KMS-11 (cell line): ENCODE measurements around the gene MYL5.

Source experiments
- H2AFZ ChIP-seq: fragments of 200-600 bp; sonication (generic); 2 replicates; pipeline ENCODE4 v1.6.1; 2016; ENCODE audit warnings: antibody characterized with exemption, mixed run types, low read depth
- H3K27ac ChIP-seq: fragments of 200-600 bp; sonication (generic); 2 replicates; pipeline ENCODE4 v1.6.1; 2016; ENCODE audit warnings: mild to moderate bottlenecking, mixed run types
- H3K27me3 ChIP-seq: fragments of 200-600 bp; sonication (generic); 2 replicates; pipeline ENCODE4 v1.6.1; 2017; ENCODE audit warnings: mild to moderate bottlenecking, low read depth, mixed run types, moderate library complexity; ENCODE audit not compliant: insufficient read depth
- H3K36me3 ChIP-seq: fragments of 200-600 bp; sonication (generic); 2 replicates; pipeline ENCODE4 v1.6.1; 2017; ENCODE audit warnings: mild to moderate bottlenecking, mixed run types; ENCODE audit not compliant: insufficient read depth
- H3K4me1 ChIP-seq: fragments of 200-600 bp; sonication (generic); 2 replicates; pipeline ENCODE4 v1.6.1; 2016; ENCODE audit warnings: mild to moderate bottlenecking, low read depth, mixed run types; ENCODE audit not compliant: poor library complexity, severe bottlenecking
- H3K4me2 ChIP-seq: fragments of 200-600 bp; sonication (generic); 2 replicates; pipeline ENCODE4 v1.7.0; 2016; ENCODE audit warnings: mild to moderate bottlenecking, mixed run types
- H3K4me3 ChIP-seq: fragments of 200-600 bp; sonication (generic); IDR thresholded peaks from 2 replicates; pipeline ENCODE4 v1.6.1; 2017; ENCODE audit warnings: low read depth, low read length, mixed read lengths; ENCODE audit not compliant: insufficient read depth
- H3K79me2 ChIP-seq: fragments of 200-600 bp; sonication (generic); 2 replicates; pipeline ENCODE4 v1.6.1; 2016; ENCODE audit warnings: low read depth, mixed run types; ENCODE audit not compliant: insufficient read depth
- H3K9ac ChIP-seq: fragments of 200-600 bp; sonication (generic); 2 replicates; pipeline ENCODE4 v1.6.1; 2016; ENCODE audit warnings: mild to moderate bottlenecking, mixed run types
- H4K20me1 ChIP-seq: fragments of 200-600 bp; sonication (generic); 2 replicates; pipeline ENCODE4 v1.6.1; 2016; ENCODE audit warnings: mild to moderate bottlenecking, mixed run types; ENCODE audit not compliant: insufficient read depth
- TF ChIP-seq, protein P1 (sequence below): fragments of 200-600 bp; sonication (generic); conservative IDR thresholded peaks from 2 replicates; pipeline ENCODE4 v1.6.1; 2017; ENCODE audit warnings: low read depth, mild to moderate bottlenecking, antibody characterized with exemption, low read length, moderate library complexity, mixed read lengths

The MYL5 gene

GRCh38 chr4:684623-685327 lies 10.4 kb downstream of the MYL5 start:
- H3K4me1 ChIP-seq, result no peaks in the 10 kb centered on the region
- no peak overlapping the region for H2AFZ ChIP-seq
- H3K4me3 ChIP-seq, result no peak overlapping the region
- no peaks in the 10 kb centered on the region for H3K27me3 ChIP-seq
- H3K79me2 ChIP-seq, result no peaks in the 10 kb centered on the region
- no peak overlapping the region for H3K9ac ChIP-seq
- no peak overlapping the region for H3K4me2 ChIP-seq
- no peaks in the 10 kb centered on the region for H3K36me3 ChIP-seq
- H3K27ac ChIP-seq, result no peak overlapping the region
- H4K20me1 ChIP-seq, result no peaks in the 10 kb centered on the region
- TF ChIP-seq, protein P1, sequence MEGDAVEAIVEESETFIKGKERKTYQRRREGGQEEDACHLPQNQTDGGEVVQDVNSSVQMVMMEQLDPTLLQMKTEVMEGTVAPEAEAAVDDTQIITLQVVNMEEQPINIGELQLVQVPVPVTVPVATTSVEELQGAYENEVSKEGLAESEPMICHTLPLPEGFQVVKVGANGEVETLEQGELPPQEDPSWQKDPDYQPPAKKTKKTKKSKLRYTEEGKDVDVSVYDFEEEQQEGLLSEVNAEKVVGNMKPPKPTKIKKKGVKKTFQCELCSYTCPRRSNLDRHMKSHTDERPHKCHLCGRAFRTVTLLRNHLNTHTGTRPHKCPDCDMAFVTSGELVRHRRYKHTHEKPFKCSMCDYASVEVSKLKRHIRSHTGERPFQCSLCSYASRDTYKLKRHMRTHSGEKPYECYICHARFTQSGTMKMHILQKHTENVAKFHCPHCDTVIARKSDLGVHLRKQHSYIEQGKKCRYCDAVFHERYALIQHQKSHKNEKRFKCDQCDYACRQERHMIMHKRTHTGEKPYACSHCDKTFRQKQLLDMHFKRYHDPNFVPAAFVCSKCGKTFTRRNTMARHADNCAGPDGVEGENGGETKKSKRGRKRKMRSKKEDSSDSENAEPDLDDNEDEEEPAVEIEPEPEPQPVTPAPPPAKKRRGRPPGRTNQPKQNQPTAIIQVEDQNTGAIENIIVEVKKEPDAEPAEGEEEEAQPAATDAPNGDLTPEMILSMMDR, result no peak

DNA sequence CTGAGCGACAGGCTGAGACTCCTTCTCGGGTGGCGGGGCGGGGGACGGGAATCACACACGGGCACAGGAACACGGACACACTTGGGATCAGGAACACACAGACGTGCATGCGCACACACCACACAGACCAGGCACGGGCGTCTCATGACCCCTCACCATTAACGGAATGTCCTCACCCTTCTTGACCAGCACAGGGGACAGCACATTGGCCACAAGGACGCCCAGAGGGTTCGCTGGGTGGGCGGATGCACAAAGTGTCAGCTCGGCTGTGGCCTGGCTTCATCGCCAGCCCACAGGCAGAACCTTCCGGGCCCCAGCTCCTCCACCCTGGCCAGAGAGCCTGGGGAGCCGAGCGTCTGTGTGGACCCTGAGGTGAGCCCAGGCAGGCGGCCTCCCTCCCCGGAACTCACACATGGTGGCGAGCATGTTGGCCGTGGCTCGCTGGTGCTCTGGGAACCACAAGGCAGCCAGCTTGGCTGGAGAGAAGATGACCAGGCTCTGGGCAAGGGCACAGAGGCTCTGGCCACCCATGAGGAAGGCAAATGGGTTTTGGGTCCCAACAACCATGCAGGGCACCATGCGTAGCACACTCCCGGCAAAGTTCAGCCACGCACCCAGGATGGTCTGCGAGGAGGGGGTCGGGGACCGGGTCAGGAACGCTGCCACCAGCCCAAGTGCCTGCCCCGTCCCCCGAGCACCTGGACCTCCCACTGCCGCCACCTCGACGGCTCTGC lies 11.5 kb downstream of the MYL5 start:
- H2AFZ ChIP-seq, result no peak overlapping the region
- H3K27ac ChIP-seq, result no peak overlapping the region

DNA sequence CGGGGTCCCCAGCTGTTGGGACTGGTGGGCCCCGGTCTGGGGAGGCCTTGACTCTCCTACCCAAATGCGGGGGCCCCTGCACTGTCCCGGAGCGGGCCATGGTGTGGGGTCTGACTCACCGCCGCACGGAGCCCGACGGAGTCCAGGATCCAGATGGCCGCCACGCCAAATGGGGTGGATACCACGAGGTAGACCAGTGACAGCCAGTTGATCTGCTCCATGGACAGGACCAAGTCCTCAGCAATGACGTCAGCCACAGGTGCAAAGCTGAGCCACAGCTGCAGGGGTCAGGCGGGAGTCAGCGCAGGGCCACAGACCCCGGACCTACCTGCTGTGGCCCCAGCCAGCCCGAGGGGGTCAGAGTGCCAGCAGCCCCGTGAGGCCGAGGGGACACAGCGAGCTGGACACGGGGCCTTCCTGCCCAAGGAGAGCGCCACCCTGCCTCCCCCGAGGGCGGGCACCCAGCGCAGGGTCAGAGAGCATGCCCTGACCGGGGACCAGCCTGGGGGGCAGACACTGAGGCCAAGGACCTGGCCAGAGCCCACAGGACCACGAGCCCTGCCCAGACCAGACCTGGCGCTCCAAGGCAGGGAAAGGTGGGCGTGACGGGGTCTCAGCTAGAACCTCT lies 12.2 kb downstream of the MYL5 start:
- H3K27me3 ChIP-seq, result no peaks in the 10 kb centered on the region
- no peaks in the 10 kb centered on the region for H4K20me1 ChIP-seq
- H3K4me3 ChIP-seq, result no peak overlapping the region
- no peak overlapping the region for H3K9ac ChIP-seq
- H3K36me3 ChIP-seq, result no peaks in the 10 kb centered on the region
- TF ChIP-seq, protein P1, result no peak
- H3K27ac ChIP-seq, result no peak overlapping the region
- H3K4me1 ChIP-seq, result no peaks in the 10 kb centered on the region
- no peak overlapping the region for H3K4me2 ChIP-seq
- no peak overlapping the region for H2AFZ ChIP-seq
- H3K79me2 ChIP-seq, result no peaks in the 10 kb centered on the region

More for the DNA sequence above, 11.5 kb downstream of the MYL5 start:
- TF ChIP-seq, protein P1, result no peak
- Histone ChIP-seq H3K36me3 (no peaks in the 10 kb centered on the region), H3K4me2 (no peak overlapping the region), H3K27me3 (no peaks in the 10 kb centered on the region), H3K9ac (no peak overlapping the region), H3K4me3 (no peak overlapping the region), H4K20me1 (no peaks in the 10 kb centered on the region), H3K79me2 (no peaks in the 10 kb centered on the region), H3K4me1 (no peaks in the 10 kb centered on the region)

GRCh38 chr4:687048-687970 lies 13.0 kb downstream of the MYL5 start:
- H3K27ac ChIP-seq, result no peak overlapping the region
- no peak overlapping the region for H3K4me2 ChIP-seq
- H4K20me1 ChIP-seq, result no peaks in the 10 kb centered on the region
- TF ChIP-seq, protein P1, result no peak
- H3K4me1 ChIP-seq, result no peaks in the 10 kb centered on the region
- no peak overlapping the region for H3K9ac ChIP-seq
- H2AFZ ChIP-seq, result no peak overlapping the region
- H3K36me3 ChIP-seq, result no peaks in the 10 kb centered on the region
- H3K79me2 ChIP-seq, result no peaks in the 10 kb centered on the region
- H3K27me3 ChIP-seq, result no peaks in the 10 kb centered on the region
- H3K4me3 ChIP-seq, result no peak overlapping the region
